Osteocyte (in vitro differentiated cells): ENCODE data around the gene CATSPERD. TPM values are rescaled to one million over a fixed set of nuclear protein-coding genes. Genes with fewer than 3 reads are reported as not detected.
A peak's percentile ranks its signal among the peaks of the same experiment; 100 is the strongest.

ENCODE experiments used
- DNase-seq: peaks from one replicate; pipeline ENCODE4 v3.0.0; 2021; ENCODE audit warnings: mixed read lengths; ENCODE audit not compliant: unreplicated experiment; ENCODE audit errors: extremely low spot score
- H3K27ac Mint-ChIP-seq: one replicate; pipeline ENCODE4 v1.8.0; 2021; ENCODE audit warnings: mild to moderate bottlenecking, mixed read lengths; ENCODE audit not compliant: unreplicated experiment
- H3K27me3 Mint-ChIP-seq: one replicate; pipeline ENCODE4 v1.8.0; 2021; ENCODE audit warnings: mixed read lengths; ENCODE audit not compliant: unreplicated experiment
- H3K36me3 Mint-ChIP-seq: one replicate; pipeline ENCODE4 v1.8.0; 2021; ENCODE audit warnings: mixed read lengths; ENCODE audit not compliant: unreplicated experiment
- H3K4me1 Mint-ChIP-seq: one replicate; pipeline ENCODE4 v1.8.0; 2021; ENCODE audit warnings: mixed read lengths; ENCODE audit not compliant: unreplicated experiment
- H3K4me3 Mint-ChIP-seq: one replicate; pipeline ENCODE4 v1.8.0; 2021; ENCODE audit warnings: mild to moderate bottlenecking, moderate library complexity, mixed read lengths; ENCODE audit not compliant: unreplicated experiment
- H3K9me3 Mint-ChIP-seq: one replicate; pipeline ENCODE4 v1.8.0; 2021; ENCODE audit warnings: mixed read lengths; ENCODE audit not compliant: unreplicated experiment
- CTCF ChIP-seq: fragments of 200-600 bp; sonication (generic); IDR thresholded peaks from 2 replicates; pipeline ENCODE4 v1.5.0; 2021; ENCODE audit warnings: antibody characterized with exemption, mild to moderate bottlenecking, moderate library complexity
- total RNA-seq: library from RNA; stranded (reverse); gene quantifications from 2 replicates; pipeline ENCODE4 v1.2.1, GENCODE V29; 2021

The CATSPERD gene
- total RNA-seq, 1 donor from 2014 or later, result not detected

DNA sequence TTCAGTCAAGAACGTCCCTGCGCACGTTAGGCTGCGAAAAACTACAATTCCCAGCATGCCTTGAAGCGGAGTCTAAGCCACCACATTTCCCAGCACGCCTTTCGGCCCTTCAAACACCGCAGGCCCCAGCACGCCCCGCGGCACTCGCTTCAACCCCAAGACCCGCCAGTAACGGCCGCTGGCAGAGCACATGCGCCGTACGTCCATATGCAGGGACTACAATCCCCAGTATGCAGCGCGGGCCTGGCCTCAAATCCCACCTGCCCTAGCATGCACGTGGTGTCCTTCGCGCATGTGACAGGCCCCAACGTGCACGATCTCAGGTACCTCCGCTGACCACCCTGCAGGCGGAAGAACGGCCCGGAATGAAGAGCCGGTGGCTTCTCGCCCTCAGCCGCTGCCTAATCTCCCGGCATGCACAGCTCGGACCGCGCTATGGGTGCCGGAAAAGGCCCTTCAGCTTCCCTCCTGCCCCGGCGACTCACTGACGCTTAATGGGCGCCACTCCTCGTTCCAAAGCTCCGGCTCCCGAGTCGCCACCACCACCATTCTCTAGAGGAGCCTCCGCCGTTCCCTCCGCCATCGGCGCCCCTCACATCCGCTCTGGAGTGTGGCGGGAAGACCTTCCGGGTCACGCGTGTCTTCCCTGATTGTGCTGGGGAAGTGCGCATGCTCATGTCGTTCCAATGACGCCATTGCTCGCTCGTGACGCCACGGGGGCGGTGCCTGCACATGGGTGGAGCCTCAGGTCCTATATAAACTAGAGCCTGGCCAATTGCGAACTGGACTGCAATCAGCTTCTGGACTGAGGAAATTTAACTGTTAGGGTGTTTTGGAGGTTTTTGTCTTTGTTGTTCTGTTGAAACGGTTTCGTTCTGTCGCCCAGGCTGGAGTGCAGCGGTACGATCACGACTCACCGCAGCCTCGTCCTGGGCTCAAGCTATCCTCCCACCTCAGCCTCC lies 70.4 kb downstream of the CATSPERD start, which contains the start of gene DUS3L:
Gene DUS3L, minus strand, starts transcription at position 605 of the 962 bp plus-strand sequence. Its CDS starts 22 bp downstream, at position 583.
- Mint-ChIP-seq H3K27ac (peak within 1 kb of the TSS; percentile 99), H3K4me1 (peaks cover 7% of the 10 kb centered on the region), H3K9me3 (no peaks in the 10 kb centered on the region), H3K36me3 (peaks cover 16% of the 10 kb centered on the region), H3K4me3 (peak within 1 kb of the TSS; percentile 99), H3K27me3 (no peaks in the 10 kb centered on the region)
- DNase-seq, result peak; percentile 98
- TF ChIP-seq CTCF, result no peak

- Mint-ChIP-seq H3K4me1 (peaks cover 7% of the 10 kb centered on the region), H3K27me3 (no peaks in the 10 kb centered on the region), H3K9me3 (no peaks in the 10 kb centered on the region), H3K4me3 (no peak overlapping the region), H3K36me3 (peaks cover 10% of the 10 kb centered on the region), H3K27ac (no peak overlapping the region)
- no peak for DNase-seq
- TF ChIP-seq CTCF, result no peak
Measured at GRCh38 chr19:5792224-5792623, 71.8 kb downstream of the CATSPERD start.

DNA sequence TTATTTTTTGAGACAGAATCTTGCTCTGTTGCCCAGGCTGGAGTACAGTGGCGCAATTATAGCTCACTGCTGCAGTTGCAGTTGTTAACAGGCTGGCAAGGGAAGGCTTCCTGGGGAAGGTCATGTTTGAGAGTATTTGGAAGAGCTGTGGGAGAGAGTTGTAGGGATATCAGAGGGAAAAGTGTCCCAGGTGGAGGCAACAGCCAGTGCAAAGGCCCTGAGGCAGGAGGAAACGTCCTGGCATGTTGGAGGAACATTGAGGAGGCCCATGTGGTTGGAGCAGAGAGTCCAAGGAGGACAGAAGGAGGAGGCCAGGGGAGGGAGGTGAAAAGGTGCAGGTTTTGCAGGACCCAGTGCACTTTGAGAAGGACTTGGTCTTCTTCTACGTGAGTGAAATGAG lies 72.8 kb downstream of the CATSPERD start:
- Mint-ChIP-seq H3K27ac (no peak overlapping the region), H3K4me3 (no peak overlapping the region)

DNA sequence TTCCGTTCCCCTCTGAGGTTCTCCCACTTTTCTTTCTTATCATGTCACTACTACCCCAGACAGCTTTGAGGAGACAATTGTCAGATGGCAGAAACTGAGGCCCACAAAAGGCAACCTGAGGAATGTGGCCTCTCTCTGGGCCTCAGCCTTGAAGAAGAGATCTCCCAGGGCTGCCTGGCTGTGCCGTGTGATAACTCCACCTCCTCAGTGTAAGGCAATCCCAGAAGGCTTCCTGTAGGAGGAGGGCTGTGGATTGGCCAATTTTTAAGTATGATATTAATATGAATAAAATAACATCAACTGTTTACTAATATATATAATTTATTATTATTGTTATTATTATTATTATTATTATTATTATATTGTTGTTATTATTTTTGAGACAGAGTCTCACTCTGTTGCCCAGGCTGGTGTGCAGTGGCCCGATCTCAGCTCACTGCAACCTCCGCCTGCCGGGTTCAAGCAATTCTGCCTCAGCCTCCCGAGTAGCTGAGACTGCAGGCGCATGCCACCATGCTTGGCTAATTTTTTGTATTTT lies 75.0 kb downstream of the CATSPERD start:
- H3K9me3 Mint-ChIP-seq, result no peaks in the 10 kb centered on the region
- peaks cover under 1% of the 10 kb centered on the region for H3K36me3 Mint-ChIP-seq
- peaks cover 3% of the 10 kb centered on the region for H3K27me3 Mint-ChIP-seq
- H3K27ac Mint-ChIP-seq, result no peak overlapping the region
- H3K4me1 Mint-ChIP-seq, result peaks cover 2% of the 10 kb centered on the region
- TF ChIP-seq CTCF, result no peak
- no peak for DNase-seq
- no peak overlapping the region for H3K4me3 Mint-ChIP-seq

More for the DNA sequence above, 72.8 kb downstream of the CATSPERD start:
- Mint-ChIP-seq H3K27me3 (no peaks in the 10 kb centered on the region), H3K36me3 (peaks cover 9% of the 10 kb centered on the region), H3K9me3 (no peaks in the 10 kb centered on the region), H3K4me1 (peaks cover 7% of the 10 kb centered on the region)
- DNase-seq, result no peak
- no peak for TF ChIP-seq CTCF

DNA sequence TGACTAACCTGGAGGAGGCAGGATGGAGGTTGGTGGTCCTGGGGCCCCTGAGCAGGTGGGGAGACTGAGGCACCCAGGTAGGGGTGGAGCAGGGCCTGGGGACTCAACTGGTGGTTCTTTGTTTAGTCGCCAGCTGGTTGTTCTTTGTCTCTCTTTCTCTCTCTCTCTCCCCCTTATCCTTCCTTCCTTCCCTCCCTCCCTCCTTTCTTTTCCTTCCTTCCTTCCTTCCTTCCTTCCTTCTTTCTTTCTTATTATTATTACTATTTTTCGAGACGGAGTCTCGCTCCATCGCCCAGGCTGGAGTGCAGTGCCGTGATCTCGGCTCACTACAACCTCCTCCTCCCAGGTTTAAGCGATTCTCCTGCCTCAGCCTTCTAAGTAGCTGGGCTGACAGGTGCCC lies 77.8 kb downstream of the CATSPERD start:
- no peak overlapping the region for H3K27ac Mint-ChIP-seq
- peaks cover 8% of the 10 kb centered on the region for H3K27me3 Mint-ChIP-seq
- no peak overlapping the region for H3K4me3 Mint-ChIP-seq
- no peak for DNase-seq
- no peaks in the 10 kb centered on the region for H3K4me1 Mint-ChIP-seq
- no peaks in the 10 kb centered on the region for H3K9me3 Mint-ChIP-seq
- H3K36me3 Mint-ChIP-seq, result no peaks in the 10 kb centered on the region
- no peak for TF ChIP-seq CTCF
